CD4-positive, alpha-beta T cell treated with Interleukin-17A for 1 hour (primary cell): ENCODE results near the gene NDUFB4.

Experiments
- DNase-seq: peaks from one replicate; pipeline ENCODE4 v3.0.0-alpha.2; 2020

The NDUFB4 gene

DNA sequence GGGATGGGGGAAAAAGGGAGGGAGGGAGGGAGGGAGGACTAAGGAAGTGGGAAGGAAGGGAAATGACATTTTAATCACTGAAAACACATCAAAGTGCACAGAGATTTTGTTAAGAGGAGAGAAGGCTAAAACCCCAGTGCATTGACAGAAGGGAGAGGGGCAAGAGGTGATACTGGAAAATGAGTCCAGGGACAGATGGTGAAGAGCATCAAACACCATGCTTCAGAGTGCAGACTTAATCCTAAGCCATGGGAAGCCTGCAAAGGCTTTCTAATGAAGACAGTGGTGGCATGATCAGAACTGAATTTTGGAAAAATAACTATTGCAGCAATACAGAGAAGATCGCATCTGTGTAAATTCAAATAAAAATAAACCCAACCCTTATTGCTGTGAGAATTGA is 44.1 kb downstream of the NDUFB4 start:
- no peak for DNase-seq

DNA sequence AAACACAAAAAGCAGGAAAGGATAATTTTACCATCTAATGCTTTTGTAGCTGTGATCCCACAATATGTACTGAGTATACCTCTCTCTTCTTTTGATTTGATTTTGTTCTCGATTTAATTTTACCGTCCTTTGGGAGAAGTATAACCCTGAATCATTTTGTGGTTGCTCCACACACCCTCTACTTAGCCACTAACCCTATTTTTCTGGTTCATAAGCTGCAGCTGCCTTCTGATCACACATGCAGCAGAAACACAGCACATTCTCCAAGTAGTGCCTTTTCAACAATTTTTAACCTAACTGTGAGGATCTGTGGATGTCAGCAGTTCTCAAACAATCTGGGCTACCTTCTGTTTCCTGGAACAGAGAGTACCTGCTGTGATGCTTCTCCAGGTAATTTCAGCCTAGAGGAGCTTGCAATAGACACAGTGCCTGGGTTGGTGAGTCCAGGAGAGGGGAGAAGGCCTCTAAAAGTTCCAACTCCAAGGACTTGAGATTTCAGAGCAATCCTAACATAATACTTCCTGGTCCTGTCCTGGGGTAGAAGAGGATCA is 45.6 kb downstream of the NDUFB4 start:
- no peak for DNase-seq

DNA sequence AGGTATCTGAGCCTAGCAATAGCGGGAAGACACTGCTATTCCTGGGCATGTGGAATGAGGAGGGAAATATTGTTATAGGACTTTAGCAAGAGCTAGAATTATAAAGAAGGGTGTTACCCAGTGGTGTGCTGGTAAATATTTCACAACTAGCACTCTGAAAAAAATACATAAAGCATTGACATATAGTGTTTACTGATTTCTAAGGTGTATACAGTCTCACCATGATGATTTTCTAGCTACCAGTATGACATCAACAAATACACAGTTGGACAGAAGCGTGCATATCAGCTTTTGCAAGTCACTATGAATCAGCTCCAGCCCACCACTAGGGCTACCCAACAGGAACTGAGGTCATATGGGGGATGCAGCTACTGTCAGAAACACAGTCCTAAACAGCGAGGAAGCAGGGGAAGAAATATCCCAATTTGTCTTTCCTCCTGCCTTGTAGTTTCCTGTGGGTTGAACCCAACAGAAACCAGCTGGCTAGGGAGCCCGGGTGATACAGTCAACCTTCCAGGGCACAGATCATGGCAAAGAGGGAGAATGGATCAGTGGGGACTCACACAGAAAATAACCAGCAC is 46.3 kb downstream of the NDUFB4 start:
- DNase-seq: no peak

DNA sequence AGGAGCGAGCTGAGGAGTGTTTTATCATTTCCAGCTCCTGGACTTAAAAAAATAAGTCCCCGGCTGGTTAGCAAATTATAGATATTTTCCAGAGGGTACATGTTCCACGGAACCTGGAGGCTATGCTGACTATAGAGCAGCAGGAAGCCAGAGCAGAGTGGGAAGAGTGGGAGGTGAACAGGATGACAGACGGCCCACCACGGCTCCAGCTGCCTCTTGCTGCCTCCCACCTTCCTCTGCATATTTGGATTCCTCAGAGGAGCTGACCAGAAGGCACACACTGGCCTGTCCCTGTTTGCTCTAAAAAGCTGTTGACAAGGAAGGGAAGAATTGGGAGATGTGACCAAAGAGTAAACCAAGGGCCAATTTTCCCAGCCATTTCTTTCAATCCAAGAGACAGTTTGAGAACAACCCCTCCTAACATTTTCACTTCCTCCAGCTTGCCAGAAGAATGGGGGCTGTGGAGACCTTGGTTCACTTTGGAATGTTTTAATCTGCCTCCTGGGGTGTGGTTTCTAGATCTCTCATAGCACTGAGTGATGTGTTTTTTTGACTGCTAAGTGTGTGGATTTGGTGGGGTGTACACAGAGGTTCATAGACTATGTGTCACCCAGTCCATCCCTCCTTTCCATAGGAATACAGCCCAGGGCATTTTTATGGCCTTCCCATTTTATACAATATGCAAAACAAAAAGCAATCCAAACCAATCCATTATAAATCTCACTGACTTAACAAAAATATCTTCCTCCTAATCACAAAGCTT is 49.1 kb downstream of the NDUFB4 start:
- DNase-seq: no peak

DNA sequence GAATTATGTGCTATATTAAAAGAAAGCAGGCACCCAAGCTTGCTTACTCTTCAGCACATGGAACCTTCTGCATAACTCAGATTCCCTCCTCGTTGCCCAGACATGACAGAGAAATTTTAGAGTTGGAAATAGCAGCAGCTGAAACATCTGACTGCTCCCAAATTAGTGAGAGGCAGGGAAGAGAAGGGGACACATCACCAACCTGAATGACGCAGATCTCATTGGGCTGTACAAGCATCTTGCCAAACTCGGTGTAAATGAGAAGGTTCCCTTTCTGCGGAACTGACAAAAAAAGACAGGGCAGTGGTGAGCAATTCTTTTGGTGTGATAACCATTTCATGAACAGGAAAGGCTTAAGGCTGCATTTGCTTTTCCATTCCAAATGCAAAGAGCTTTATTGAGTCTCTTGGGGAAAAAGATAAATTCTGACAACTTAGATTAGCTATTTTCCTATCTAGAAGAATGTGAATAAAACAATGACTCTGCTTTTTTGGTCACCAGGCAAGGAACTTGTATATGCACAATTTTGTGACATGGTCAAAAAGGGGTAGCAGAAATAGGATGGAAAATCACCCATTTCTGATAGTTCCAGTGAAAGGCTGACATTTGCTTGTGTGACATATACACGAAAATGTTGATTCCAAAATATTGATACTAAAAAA is 50.8 kb downstream of the NDUFB4 start:
- DNase-seq: no peak

DNA sequence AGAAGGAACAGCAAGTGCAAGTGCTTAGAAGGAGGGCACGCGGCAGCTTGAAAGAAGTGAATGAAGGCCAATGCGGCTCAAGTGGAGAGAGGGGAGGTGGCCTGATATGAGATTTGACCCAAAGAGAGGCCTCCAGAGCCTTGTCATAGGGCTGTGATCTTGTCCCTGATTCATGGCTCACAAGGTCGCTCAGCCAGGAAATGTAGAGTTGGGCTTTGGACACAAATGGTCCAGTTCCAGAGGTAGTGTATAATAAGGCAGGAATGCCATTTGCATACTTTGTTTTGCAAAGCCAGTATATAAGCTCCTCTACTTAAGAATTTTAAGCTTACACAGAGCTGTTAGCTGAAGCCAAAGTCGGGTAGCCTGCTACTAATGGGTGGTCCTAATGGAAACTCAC is 52.2 kb downstream of the NDUFB4 start:
- no peak for DNase-seq

DNA sequence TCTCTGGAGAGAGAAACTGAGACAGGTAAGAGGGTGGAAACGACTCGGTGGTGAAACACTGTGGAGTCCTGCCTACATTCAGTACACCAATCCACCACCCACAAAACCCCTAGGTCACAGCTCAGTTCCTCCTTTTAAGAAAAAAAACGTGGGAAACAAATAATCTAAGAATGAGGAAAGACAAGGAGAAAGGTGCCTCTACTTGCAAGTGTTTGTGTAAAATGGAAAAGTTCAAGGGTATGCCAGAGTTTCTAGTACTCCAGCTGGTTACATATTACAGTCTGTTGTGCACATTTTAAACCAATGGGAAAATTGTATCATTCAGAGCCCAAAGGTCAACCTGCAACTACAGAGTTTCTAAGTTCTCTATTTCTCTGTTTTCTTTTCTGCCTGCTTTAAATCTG is 53.7 kb downstream of the NDUFB4 start:
- no peak for DNase-seq

DNA sequence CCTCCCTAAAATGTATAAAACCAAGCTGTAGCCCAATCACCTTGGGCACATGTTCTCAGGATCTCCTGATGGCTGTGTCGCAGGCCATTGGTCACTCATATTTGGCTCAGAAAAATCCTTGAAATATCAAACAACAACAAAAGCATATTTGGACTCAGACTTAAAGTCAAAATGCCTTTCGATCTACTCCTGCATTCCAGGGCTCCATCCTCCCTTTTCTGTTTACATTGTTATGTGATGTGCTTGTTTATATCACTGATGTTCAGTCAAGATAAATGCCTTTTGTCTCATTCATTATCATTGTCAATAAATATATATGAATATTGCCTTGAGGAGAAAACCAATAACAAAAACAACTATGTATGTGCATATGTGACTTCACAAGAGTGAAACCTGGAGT is 54.2 kb downstream of the NDUFB4 start:
- DNase-seq: no peak
